ENCODE results near the gene PLGRKT. TPM values are rescaled to one million over a fixed set of nuclear protein-coding genes. Genes with fewer than 3 reads are reported as not detected.

Gene PLGRKT
- total RNA-seq, 1 experiment from 2014 or later, result 19.2 TPM

- TF ChIP-seq, protein P1, sequence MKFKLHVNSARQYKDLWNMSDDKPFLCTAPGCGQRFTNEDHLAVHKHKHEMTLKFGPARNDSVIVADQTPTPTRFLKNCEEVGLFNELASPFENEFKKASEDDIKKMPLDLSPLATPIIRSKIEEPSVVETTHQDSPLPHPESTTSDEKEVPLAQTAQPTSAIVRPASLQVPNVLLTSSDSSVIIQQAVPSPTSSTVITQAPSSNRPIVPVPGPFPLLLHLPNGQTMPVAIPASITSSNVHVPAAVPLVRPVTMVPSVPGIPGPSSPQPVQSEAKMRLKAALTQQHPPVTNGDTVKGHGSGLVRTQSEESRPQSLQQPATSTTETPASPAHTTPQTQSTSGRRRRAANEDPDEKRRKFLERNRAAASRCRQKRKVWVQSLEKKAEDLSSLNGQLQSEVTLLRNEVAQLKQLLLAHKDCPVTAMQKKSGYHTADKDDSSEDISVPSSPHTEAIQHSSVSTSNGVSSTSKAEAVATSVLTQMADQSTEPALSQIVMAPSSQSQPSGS (CRISPR knock-in tag; IDR thresholded peaks at IDR 0.05; ENCODE audit: borderline replicate concordance, low read depth), result no peak
- TF ChIP-seq ELF4 (CRISPR knock-in tag; IDR thresholded peaks at IDR 0.05; ENCODE audit: low read depth), result no peak
- no peak for TF ChIP-seq NR1H2 (CRISPR knock-in tag; IDR thresholded peaks at IDR 0.05)
- no peak; the same call in 1 of the 2 replicates for TF ChIP-seq TEAD1 (CRISPR knock-in tag; IDR thresholded peaks at IDR 0.05)
- TF ChIP-seq FOXJ3 (CRISPR knock-in tag; IDR thresholded peaks at IDR 0.05; ENCODE audit: borderline replicate concordance), result no peak
- TF ChIP-seq, protein P2, sequence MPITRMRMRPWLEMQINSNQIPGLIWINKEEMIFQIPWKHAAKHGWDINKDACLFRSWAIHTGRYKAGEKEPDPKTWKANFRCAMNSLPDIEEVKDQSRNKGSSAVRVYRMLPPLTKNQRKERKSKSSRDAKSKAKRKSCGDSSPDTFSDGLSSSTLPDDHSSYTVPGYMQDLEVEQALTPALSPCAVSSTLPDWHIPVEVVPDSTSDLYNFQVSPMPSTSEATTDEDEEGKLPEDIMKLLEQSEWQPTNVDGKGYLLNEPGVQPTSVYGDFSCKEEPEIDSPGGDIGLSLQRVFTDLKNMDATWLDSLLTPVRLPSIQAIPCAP (CRISPR knock-in tag; IDR thresholded peaks at IDR 0.05), result no peak
- no peak for TF ChIP-seq SMAD4 (CRISPR knock-in tag; IDR thresholded peaks at IDR 0.05)
- no peak for TF ChIP-seq ZSCAN18 (CRISPR knock-in tag; IDR thresholded peaks at IDR 0.05)
- TF ChIP-seq ZNF317 (CRISPR knock-in tag; IDR thresholded peaks at IDR 0.05; ENCODE audit: borderline replicate concordance, low read depth), result 0 out of 2 replicates have a peak, but pooled peaks have one; percentile 19
- TF ChIP-seq, protein P3, sequence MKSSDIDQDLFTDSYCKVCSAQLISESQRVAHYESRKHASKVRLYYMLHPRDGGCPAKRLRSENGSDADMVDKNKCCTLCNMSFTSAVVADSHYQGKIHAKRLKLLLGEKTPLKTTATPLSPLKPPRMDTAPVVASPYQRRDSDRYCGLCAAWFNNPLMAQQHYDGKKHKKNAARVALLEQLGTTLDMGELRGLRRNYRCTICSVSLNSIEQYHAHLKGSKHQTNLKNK (CRISPR knock-in tag; IDR thresholded peaks at IDR 0.05), result no peak
- no peak for TF ChIP-seq IRF2 (CRISPR knock-in tag; IDR thresholded peaks at IDR 0.05; ENCODE audit: borderline replicate concordance, low read depth)
- TF ChIP-seq, protein P4, sequence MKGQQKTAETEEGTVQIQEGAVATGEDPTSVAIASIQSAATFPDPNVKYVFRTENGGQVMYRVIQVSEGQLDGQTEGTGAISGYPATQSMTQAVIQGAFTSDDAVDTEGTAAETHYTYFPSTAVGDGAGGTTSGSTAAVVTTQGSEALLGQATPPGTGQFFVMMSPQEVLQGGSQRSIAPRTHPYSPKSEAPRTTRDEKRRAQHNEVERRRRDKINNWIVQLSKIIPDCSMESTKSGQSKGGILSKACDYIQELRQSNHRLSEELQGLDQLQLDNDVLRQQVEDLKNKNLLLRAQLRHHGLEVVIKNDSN (CRISPR knock-in tag; IDR thresholded peaks at IDR 0.05), result no peak
- TF ChIP-seq ZNF423 (CRISPR knock-in tag; IDR thresholded peaks at IDR 0.05), result no peak
- TF ChIP-seq ZNF671 (CRISPR knock-in tag; IDR thresholded peaks at IDR 0.05), result no peak
- peak; percentile 84; the same call in 1 of the 2 replicates for TF ChIP-seq MYBL2 (CRISPR knock-in tag; IDR thresholded peaks at IDR 0.05)
- TF ChIP-seq NFE2L1 (CRISPR knock-in tag; IDR thresholded peaks at IDR 0.05), result no peak
- no peak for TF ChIP-seq GRHL2 (CRISPR knock-in tag; IDR thresholded peaks at IDR 0.05; ENCODE audit: insufficient replicate concordance, severe bottlenecking)
- no peak for TF ChIP-seq CTCF (IDR thresholded peaks at IDR 0.05)
- TF ChIP-seq ZBTB21 (CRISPR knock-in tag; IDR thresholded peaks at IDR 0.05; ENCODE audit: borderline replicate concordance), result no peak
- peak; percentile 43; the same call in 1 of the 2 replicates for TF ChIP-seq FOXP1 (CRISPR knock-in tag; IDR thresholded peaks at IDR 0.05; ENCODE audit: borderline replicate concordance)
- no peak for TF ChIP-seq STAT6 (CRISPR knock-in tag; conservative IDR thresholded peaks at IDR 0.05; ENCODE audit: low read depth)
- TF ChIP-seq ZNF121 (CRISPR knock-in tag; IDR thresholded peaks at IDR 0.05), result no peak
- TF ChIP-seq HMGA2 (CRISPR knock-in tag; IDR thresholded peaks at IDR 0.05), result no peak
- TF ChIP-seq ZNF512 (CRISPR knock-in tag; IDR thresholded peaks at IDR 0.05; ENCODE audit: borderline replicate concordance), result no peak
- peak; percentile 73; the same call in 1 of the 2 replicates for TF ChIP-seq MAX (CRISPR knock-in tag; IDR thresholded peaks at IDR 0.05)
These were observed at the start of gene PLGRKT (continued) for GRCh38 chr9:5437254-5438216.
